ENCODE results near the gene SCAMP4. TPM values are rescaled to one million over a fixed set of nuclear protein-coding genes. Genes with fewer than 3 reads are reported as not detected.
"Not testable (repeated sequence)": the region's sequence is repeated elsewhere in the genome, so short reads cannot be mapped to it uniquely, and the experiment has no call there.

SCAMP4 gene
- total RNA-seq, 2 experiments from 2014 or later: 27.5 to 37.9 TPM

DNA sequence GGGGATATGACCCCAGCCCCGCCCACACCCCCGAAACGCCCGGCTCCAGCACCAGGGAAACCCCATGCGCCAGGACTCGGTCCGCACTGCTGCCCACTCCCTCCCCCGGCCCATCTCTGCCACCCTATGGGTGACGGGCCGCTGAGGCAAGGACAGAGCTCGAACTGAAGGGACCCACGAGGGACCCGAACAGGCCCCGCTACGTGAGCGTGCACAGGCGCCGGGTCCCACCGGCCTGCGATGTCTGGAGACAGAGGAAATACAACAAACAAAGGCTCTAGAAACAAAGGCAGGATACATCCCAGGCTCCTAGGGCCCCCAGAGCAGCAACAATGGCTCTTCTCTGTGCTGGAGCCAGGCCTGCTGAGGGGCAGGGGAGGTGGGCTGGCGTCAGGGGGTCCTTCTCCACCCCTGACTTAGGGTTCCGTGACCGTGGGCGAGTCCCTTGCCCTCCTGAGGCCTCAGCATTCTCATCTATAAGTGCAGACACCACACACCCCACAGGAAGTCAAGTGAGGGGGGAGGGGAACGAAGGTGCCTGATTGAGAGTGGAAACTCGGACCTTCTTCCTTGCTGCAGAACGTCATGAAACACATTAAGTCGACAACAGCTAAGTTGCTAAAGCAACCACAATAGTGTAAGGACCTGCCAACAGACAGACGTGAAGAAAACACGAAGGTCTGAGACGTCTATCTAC lies 23.0 kb upstream of the SCAMP4 start:
- CTCF ChIA-PET: no interaction called here

GRCh38 chr19:1882786-1883692 lies 22.2 kb upstream of the SCAMP4 start:
- CTCF ChIA-PET: interaction anchor here (1.3 kb wide), 1 partner anchor 26 kb away, joined by 3 read pairs; no protein-coding TSS in a partner anchor
- POLR2A ChIA-PET: no interaction called here
- H3K4me1 Mint-ChIP-seq: peaks cover 42% of the 10 kb centered on the region

More for the DNA sequence above, 23.0 kb upstream of the SCAMP4 start:
- DNase-seq: peak; percentile 88
- Mint-ChIP-seq H3K4me3 (peak overlapping the region; percentile 94), H3K9me3 (no peaks in the 10 kb centered on the region), H3K4me1 (peaks cover 38% of the 10 kb centered on the region), H3K27ac (peak overlapping the region; percentile 93), H3K27me3 (no peaks in the 10 kb centered on the region), H3K36me3 (ENCODE audit: low read depth) (peaks cover 29% of the 10 kb centered on the region)
- POLR2A ChIA-PET: no interaction called here

DNA sequence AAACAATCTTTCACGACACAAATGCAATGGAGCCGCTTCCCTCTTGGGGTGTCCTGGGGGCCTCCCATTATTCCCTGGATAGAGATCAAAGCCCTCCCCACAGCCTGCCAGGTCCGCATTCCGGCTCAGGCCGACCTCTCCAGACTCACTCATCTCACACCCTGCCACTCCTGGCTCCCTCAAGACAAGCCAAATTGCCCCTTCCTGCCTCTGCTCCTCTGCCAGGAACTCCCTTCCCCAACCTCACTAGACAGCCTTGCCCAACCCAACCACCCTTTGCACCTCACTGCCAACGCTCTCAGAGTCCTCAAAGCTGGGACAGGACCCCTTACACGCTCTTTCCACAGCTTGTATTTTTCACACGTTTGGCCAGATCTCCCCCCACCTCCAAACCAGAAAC lies 21.4 kb upstream of the SCAMP4 start:
- H3K36me3 Mint-ChIP-seq (ENCODE audit: low read depth): peaks cover 29% of the 10 kb centered on the region
- H3K4me1 Mint-ChIP-seq: peaks cover 40% of the 10 kb centered on the region
- POLR2A ChIA-PET: no interaction called here

More at GRCh38 chr19:1882786-1883692, 22.2 kb upstream of the SCAMP4 start:
- DNase-seq: no peak
- Mint-ChIP-seq H3K27ac (peak overlapping the region; percentile 93), H3K9me3 (no peaks in the 10 kb centered on the region), H3K36me3 (ENCODE audit: low read depth) (peaks cover 29% of the 10 kb centered on the region), H3K4me3 (peak overlapping the region; percentile 94), H3K27me3 (no peaks in the 10 kb centered on the region)

DNA sequence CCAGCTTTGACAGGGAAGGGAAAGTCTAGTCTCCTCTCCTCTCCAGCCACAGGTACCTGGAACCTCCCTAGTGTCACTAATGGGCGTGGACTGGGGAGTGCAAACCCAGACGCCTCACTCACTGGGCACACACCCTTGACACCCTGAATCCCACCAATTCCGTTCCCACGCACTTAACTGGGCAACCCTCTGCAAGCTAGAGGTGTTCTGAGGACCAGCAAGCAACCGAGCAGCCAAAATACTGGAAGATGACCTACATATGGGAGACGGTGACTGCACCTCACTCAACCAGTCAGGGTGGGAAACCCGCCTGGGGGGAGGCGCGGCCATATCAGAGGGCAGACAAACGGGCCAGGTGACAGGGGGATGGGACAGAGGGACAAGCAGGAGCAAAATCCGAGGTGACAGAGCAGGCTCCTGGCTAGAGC lies 20.9 kb upstream of the SCAMP4 start:
- Mint-ChIP-seq H3K27me3 (no peaks in the 10 kb centered on the region), H3K4me1 (peaks cover 40% of the 10 kb centered on the region), H3K4me3 (peak overlapping the region; percentile 94), H3K27ac (peak overlapping the region; percentile 93), H3K36me3 (ENCODE audit: low read depth) (peaks cover 29% of the 10 kb centered on the region), H3K9me3 (no peaks in the 10 kb centered on the region)
- ChIA-PET CTCF (interaction anchor here (0.8 to 1.9 kb wide), 3 partner anchors 13 to 49 kb away, joined by 3 to 5 read pairs (median 4); no protein-coding TSS in a partner anchor), POLR2A (no interaction called here)
- no peak for DNase-seq

More for the DNA sequence above, 21.4 kb upstream of the SCAMP4 start:
- CTCF ChIA-PET: interaction anchor here (1.3 to 1.9 kb wide), 3 partner anchors 14 to 49 kb away, joined by 3 to 5 read pairs (median 4); no protein-coding TSS in a partner anchor
- no peaks in the 10 kb centered on the region for H3K9me3 Mint-ChIP-seq
- no peak for DNase-seq
- peak overlapping the region; percentile 93 for H3K27ac Mint-ChIP-seq
- H3K27me3 Mint-ChIP-seq: no peaks in the 10 kb centered on the region
- peak overlapping the region; percentile 94 for H3K4me3 Mint-ChIP-seq

DNA sequence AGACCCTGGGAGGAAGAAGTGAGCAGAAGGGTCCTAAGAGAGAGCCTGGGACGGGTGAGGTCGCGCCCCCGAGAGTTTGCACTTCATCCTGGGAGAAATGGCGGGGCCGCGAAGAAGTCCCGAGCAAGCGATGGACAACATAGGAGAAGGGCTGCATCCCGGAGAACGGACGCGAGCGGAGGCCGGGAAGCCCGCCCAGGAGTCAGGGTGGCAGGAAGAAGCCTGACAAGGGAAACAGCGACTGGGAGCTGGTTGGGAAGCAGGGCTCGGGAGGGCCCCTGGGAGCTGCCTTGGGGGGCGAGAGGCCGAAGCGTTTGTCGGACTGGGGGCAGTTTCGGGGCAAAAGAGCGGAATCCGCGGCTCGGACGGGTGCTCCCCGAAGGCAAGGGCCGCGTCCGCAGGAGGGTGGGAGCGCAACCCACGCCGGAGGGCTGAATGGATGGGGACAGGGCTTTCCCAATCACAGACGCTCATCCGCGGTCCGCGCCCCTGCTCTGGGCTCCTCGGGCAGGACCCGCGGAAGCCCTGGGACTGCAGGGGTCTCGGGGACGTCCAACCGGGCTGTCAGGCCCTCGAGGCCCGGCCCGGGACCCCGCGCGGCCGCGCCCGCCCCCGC lies 20.4 kb upstream of the SCAMP4 start:
- DNase-seq: no peak
- H3K9me3 Mint-ChIP-seq: no peaks in the 10 kb centered on the region
- H3K4me1 Mint-ChIP-seq: peaks cover 40% of the 10 kb centered on the region
- H3K27ac Mint-ChIP-seq: peak overlapping the region; percentile 93
- peaks cover 29% of the 10 kb centered on the region for H3K36me3 Mint-ChIP-seq (ENCODE audit: low read depth)
- ChIA-PET POLR2A (interaction anchor here (0.6 kb wide), 1 partner anchor 13 kb away, joined by 4 read pairs; no protein-coding TSS in a partner anchor), CTCF (interaction anchor here (0.8 to 1.9 kb wide), 5 partner anchors 9 to 48 kb away, joined by 3 to 5 read pairs (median 4); no protein-coding TSS in a partner anchor)
- no peaks in the 10 kb centered on the region for H3K27me3 Mint-ChIP-seq
- H3K4me3 Mint-ChIP-seq: peak overlapping the region; percentile 94

DNA sequence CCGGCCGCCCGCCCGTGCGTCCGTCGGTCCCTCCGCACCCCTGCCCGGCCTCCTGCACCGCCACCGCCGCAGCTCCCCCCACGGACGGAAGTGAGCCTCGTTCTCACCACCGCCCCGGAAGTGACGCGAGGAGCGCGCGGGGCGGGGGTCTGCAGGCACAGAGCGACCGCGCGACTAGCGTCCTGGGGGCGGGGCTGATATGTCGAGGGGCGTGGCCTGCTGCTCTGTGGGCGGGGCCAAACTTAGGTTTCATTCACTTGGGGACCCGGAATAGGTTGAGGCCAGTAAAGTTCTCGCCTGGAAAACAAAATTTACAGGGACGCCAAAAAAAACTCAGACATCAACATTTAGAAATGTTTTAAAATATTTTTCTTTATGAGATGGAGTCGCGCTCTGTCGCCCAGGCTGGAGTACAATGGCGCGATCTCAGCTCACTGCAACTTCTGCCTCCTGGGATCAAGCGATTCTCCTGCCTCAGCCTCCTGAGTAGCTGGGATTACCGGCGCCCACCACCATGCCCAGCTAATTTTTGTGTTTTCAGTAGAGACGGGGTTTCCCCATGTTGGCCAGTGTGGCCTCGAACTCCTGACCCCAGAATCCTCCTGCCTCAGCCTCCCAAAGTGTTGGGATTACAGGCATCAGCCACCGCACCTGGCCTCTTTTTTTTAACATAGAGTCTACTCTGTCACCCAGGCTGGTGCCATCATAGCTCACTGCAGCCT lies 19.6 kb upstream of the SCAMP4 start, which contains the start of gene ABHD17A:
Gene ABHD17A, minus strand, starts transcription at position 99 of the 722 bp plus-strand sequence. CDS start 3,930 bp downstream, outside the sequence.
- H3K9me3 Mint-ChIP-seq, H3K27me3 Mint-ChIP-seq: not testable (repeated sequence)
- Mint-ChIP-seq H3K4me3 (peak within 1 kb of the TSS; percentile 94), H3K36me3 (ENCODE audit: low read depth) (peaks cover 29% of the 10 kb centered on the region), H3K4me1 (peaks cover 42% of the 10 kb centered on the region), H3K27ac (peak within 1 kb of the TSS; percentile 93)
- CTCF ChIA-PET: interaction anchor here (0.7 to 1.9 kb wide), 7 partner anchors 9 to 31 kb away, joined by 3 to 5 read pairs (median 3); no protein-coding TSS in a partner anchor
- POLR2A ChIA-PET: interaction anchor here (0.6 to 0.7 kb wide), 2 partner anchors 12 to 17 kb away, joined by 3 to 4 read pairs; no protein-coding TSS in a partner anchor
- peak; percentile 95 for DNase-seq

GRCh38 chr19:1886360-1886759 lies 18.8 kb upstream of the SCAMP4 start:
- Mint-ChIP-seq H3K4me1 (peaks cover 42% of the 10 kb centered on the region), H3K36me3 (ENCODE audit: low read depth) (peaks cover 27% of the 10 kb centered on the region)
- CTCF ChIA-PET: interaction anchor here (1.0 to 1.2 kb wide), 3 partner anchors 10 to 28 kb away, joined by 3 read pairs; no protein-coding TSS in a partner anchor
- H3K9me3 Mint-ChIP-seq, POLR2A ChIA-PET, H3K27me3 Mint-ChIP-seq, H3K27ac Mint-ChIP-seq, H3K4me3 Mint-ChIP-seq, DNase-seq: not testable (repeated sequence)

DNA sequence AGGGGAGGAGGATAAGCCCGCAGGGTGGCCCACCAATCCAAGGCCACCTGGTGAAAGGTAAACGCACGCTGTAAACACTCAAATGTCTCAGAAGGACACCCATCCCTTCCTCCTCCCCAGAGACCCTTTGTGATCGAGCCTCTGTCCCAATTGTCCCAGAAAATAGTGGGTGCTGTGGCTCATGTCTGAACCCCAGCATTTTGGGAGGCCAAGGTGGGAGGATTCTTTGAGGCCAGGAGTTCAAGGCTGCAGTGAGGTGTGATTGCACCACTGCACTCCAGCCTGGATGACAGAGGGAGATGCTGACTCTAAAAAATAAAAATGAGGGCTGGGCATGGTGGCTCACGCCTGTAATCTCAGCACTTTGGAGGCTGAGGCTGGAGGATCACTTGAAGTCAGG lies 16.8 kb upstream of the SCAMP4 start:
- H3K9me3 Mint-ChIP-seq: no peaks in the 10 kb centered on the region
- peaks cover 31% of the 10 kb centered on the region for H3K4me1 Mint-ChIP-seq
- H3K36me3 Mint-ChIP-seq (ENCODE audit: low read depth): peaks cover 12% of the 10 kb centered on the region
- H3K4me3 Mint-ChIP-seq: no peak overlapping the region
- no peak for DNase-seq
- no peak overlapping the region for H3K27ac Mint-ChIP-seq
- POLR2A ChIA-PET: no interaction called here
- CTCF ChIA-PET: interaction anchor here (1.9 kb wide), 1 partner anchor 9 kb away, joined by 15 read pairs; no protein-coding TSS in a partner anchor
- no peaks in the 10 kb centered on the region for H3K27me3 Mint-ChIP-seq

DNA sequence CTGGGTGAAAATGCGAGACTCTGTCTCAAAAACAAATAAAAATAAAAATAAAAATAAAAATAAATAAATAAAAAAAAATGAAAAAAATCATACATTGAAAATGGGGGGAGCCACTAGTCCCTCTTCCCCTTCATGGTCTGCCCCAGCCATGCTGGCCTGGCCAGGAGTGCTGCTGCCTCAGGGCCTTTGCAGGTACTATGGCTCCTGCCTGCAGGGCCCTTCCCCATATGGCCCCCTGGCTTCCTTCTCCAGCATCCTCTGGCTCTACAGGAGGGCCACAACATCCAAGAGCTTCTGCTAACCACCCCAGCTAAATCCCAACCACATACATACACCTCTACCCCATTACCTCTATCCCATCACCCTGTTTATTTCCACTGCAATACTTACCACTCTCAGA lies 15.3 kb upstream of the SCAMP4 start:
- CTCF ChIA-PET: no interaction called here
- H3K4me1 Mint-ChIP-seq: peaks cover 34% of the 10 kb centered on the region
- POLR2A ChIA-PET: no interaction called here
- no peaks in the 10 kb centered on the region for H3K27me3 Mint-ChIP-seq
- H3K27ac Mint-ChIP-seq: peak overlapping the region; percentile 37
- no peaks in the 10 kb centered on the region for H3K36me3 Mint-ChIP-seq (ENCODE audit: low read depth)
- no peak overlapping the region for H3K4me3 Mint-ChIP-seq
- DNase-seq: no peak
- H3K9me3 Mint-ChIP-seq: no peaks in the 10 kb centered on the region

DNA sequence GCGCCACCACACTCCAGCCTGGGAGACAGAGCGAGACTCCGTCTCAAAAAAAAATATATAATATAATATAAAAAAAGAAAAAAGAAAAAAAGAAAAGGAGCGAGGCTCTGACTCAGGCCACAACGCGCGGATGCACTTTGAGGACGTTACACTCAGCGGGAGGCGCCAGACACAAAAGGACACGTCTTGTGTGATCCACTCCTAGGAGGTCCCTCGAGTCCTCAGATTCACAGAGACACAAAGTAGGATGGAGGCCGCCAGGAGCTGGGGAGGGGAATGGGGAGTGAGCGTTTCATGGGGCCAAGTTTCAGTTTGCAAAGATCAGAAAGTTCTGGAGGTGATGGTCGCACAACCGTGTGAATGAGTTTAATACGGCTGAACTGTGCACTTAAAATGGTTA lies 11.4 kb upstream of the SCAMP4 start:
- Mint-ChIP-seq H3K4me1 (peaks cover 54% of the 10 kb centered on the region), H3K27ac (peak overlapping the region; percentile 33), H3K27me3 (no peaks in the 10 kb centered on the region), H3K9me3 (no peaks in the 10 kb centered on the region), H3K36me3 (ENCODE audit: low read depth) (no peaks in the 10 kb centered on the region), H3K4me3 (no peak overlapping the region)
- POLR2A ChIA-PET: no interaction called here
- no peak for DNase-seq
- CTCF ChIA-PET: interaction anchor here (0.6 kb wide), 1 partner anchor 692 kb away, joined by 3 read pairs; no protein-coding TSS in a partner anchor

GRCh38 chr19:1896508-1896907 lies 8.7 kb upstream of the SCAMP4 start:
- no peak for DNase-seq
- ChIA-PET CTCF (interaction anchor here (0.6 to 2.7 kb wide), 8 partner anchors 9 to 339 kb away, joined by 3 to 15 read pairs (median 4); no protein-coding TSS in a partner anchor), POLR2A (no interaction called here)
- Mint-ChIP-seq H3K4me1 (peaks cover 52% of the 10 kb centered on the region), H3K27ac (peak overlapping the region; percentile 100), H3K9me3 (no peaks in the 10 kb centered on the region), H3K4me3 (peak overlapping the region; percentile 87), H3K27me3 (no peaks in the 10 kb centered on the region), H3K36me3 (ENCODE audit: low read depth) (no peaks in the 10 kb centered on the region)

All from activated CD4-positive, alpha-beta T cell treated with anti-CD3 and anti-CD28 coated beads, Interleukin-2, amount 10 ng/mL, durations not matched to agents 7 days and 5 days (primary cell).